Activated naive CD8-positive, alpha-beta T cell treated with anti-CD3 and anti-CD28 coated beads, Interleukin-2, amount 50 U/mL, for 16 hours (primary cell): ENCODE data around the gene VPS37D.
"Not testable (repeated sequence)": the region's sequence is repeated elsewhere in the genome, so short reads cannot be mapped to it uniquely, and the experiment has no call there.

Source experiments
- DNase-seq: peaks from one replicate; pipeline ENCODE4 v3.0.0-alpha.2; 2020; ENCODE audit warnings: low read depth, low spot score

VPS37D gene

GRCh38 chr7:73646785-73647724, 20.6 kb upstream of the VPS37D start:
- DNase-seq: no peak

GRCh38 chr7:73647725-73648592, 19.7 kb upstream of the VPS37D start:
- DNase-seq: no peak

- DNase-seq: no peak
These were observed 18.9 kb upstream of the VPS37D start for GRCh38 chr7:73648593-73649332.

GRCh38 chr7:73649576-73649975, 18.1 kb upstream of the VPS37D start:
- DNase-seq: no peak

GRCh38 chr7:73650524-73650923, 17.1 kb upstream of the VPS37D start:
- no peak for DNase-seq

GRCh38 chr7:73652541-73652949, 15.1 kb upstream of the VPS37D start:
- no peak for DNase-seq

GRCh38 chr7:73655309-73655708, 12.3 kb upstream of the VPS37D start:
- DNase-seq: not testable (repeated sequence)

- no peak for DNase-seq
These were observed 7.6 kb upstream of the VPS37D start for GRCh38 chr7:73659983-73660382.

- DNase-seq: not testable (repeated sequence)
These were observed 7.0 kb upstream of the VPS37D start for GRCh38 chr7:73660594-73660993.

- DNase-seq: no peak
These were observed 4.6 kb upstream of the VPS37D start for GRCh38 chr7:73663033-73663432.

- DNase-seq: no peak
These were observed 663 bp downstream of the VPS37D start for GRCh38 chr7:73668103-73668885.

GRCh38 chr7:73668886-73669230, 1.2 kb downstream of the VPS37D start:
- DNase-seq: no peak

GRCh38 chr7:73669288-73669701, 1.7 kb downstream of the VPS37D start:
- DNase-seq: no peak

- DNase-seq: no peak
These were observed 2.3 kb downstream of the VPS37D start for GRCh38 chr7:73669858-73670385.

- no peak for DNase-seq
These were observed 3.7 kb downstream of the VPS37D start for GRCh38 chr7:73671322-73671661.

GRCh38 chr7:73671857-73672445, 4.3 kb downstream of the VPS37D start:
- DNase-seq: no peak

GRCh38 chr7:73674468-73675124, 7.0 kb downstream of the VPS37D start:
- DNase-seq: no peak

- not testable (repeated sequence) for DNase-seq
These were observed 8.4 kb downstream of the VPS37D start for GRCh38 chr7:73676062-73676461.

- DNase-seq: no peak
These were observed 11.2 kb downstream of the VPS37D start for GRCh38 chr7:73678862-73679261.

GRCh38 chr7:73679709-73680108, 12.1 kb downstream of the VPS37D start:
- no peak for DNase-seq
